Measurements from ENCODE around the gene MAMDC2. TPM values are rescaled to one million over a fixed set of nuclear protein-coding genes. Genes with fewer than 3 reads are reported as not detected.

Gene MAMDC2
- total RNA-seq: 2.3 and 9.6 TPM in 2 replicates

GRCh38 chr9:70043689-70044489, at the start of gene MAMDC2:
MAMDC2 (plus strand) TSS chr9:70043848; CDS start chr9:70044198, 350 bp downstream.

GRCh38 chr9:70258692-70259511, 215.3 kb downstream of the MAMDC2 start, which contains the start of gene SMC5:
SMC5 (plus strand) TSS chr9:70258978; CDS start chr9:70259079, 101 bp downstream.

Other genes starting within 250 kb of the MAMDC2 start
- not detected in 2 replicates for gene CFAP95, start 223.0 kb upstream of the MAMDC2 start, total RNA-seq
- gene SMC5, start 215.1 kb downstream of the MAMDC2 start, total RNA-seq: 12.8 and 18.5 TPM in 2 replicates

Data from tracheal epithelial cell (primary cell).